GM23338 (cell line): ENCODE data around the gene FER.

Source experiments
- CREB1 ChIP-seq: fragments of 250-450 bp; sonication (Bioruptor Pico); IDR thresholded peaks from 2 replicates; pipeline ENCODE4 v1.5.0; 2020; ENCODE audit warnings: low read depth, mild to moderate bottlenecking, moderate library complexity
- EZH2 ChIP-seq: fragments of 200-600 bp; sonication (generic); IDR thresholded peaks from one replicate; pipeline ENCODE4 v1.8.0; 2017; ENCODE audit warnings: antibody characterized with exemption, mild to moderate bottlenecking, low read depth; ENCODE audit not compliant: unreplicated experiment
- TF ChIP-seq, protein P1 (sequence below), 2 experiments: fragments of 200-600 bp in 1 of 2; sonication (generic) in 1 of 2; conservative IDR thresholded peaks; 2 replicates each; pipeline versions ENCODE4 v1.5.1 to v1.6.1; 2016 to 2017; ENCODE audit warnings: antibody characterized with exemption in 2 of 2, low read depth in 2 of 2, mild to moderate bottlenecking in 2 of 2, moderate library complexity in 1 of 2

DNA sequence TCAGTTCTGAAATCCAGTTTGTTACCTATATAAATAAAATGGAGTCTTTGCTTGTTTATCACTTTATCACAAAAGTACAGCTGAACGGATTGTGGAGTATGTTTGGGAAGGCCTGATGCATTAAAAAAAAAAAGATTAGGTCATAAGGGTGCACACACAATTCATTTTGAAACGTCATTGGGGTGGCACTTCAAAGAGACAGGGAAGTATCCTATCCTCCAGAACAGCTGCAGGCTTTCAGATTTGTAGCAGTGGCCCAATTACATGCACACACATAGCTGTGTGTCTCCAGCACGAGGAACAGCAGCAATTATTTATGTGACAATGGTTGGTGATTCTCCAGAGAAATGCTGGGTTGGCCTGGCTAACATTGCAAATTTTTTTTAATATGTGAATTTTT is 46.8 kb upstream of the FER start:
- TF ChIP-seq, protein P1, sequence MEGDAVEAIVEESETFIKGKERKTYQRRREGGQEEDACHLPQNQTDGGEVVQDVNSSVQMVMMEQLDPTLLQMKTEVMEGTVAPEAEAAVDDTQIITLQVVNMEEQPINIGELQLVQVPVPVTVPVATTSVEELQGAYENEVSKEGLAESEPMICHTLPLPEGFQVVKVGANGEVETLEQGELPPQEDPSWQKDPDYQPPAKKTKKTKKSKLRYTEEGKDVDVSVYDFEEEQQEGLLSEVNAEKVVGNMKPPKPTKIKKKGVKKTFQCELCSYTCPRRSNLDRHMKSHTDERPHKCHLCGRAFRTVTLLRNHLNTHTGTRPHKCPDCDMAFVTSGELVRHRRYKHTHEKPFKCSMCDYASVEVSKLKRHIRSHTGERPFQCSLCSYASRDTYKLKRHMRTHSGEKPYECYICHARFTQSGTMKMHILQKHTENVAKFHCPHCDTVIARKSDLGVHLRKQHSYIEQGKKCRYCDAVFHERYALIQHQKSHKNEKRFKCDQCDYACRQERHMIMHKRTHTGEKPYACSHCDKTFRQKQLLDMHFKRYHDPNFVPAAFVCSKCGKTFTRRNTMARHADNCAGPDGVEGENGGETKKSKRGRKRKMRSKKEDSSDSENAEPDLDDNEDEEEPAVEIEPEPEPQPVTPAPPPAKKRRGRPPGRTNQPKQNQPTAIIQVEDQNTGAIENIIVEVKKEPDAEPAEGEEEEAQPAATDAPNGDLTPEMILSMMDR (conservative IDR thresholded peaks at IDR 0.05; ENCODE audit: low read depth in 2 of 2) = no peak
- TF ChIP-seq CREB1 (CRISPR knock-in tag) = no peak
- no peak for TF ChIP-seq EZH2
